WTC11 (cell line): ENCODE measurements around the gene SEC24B. TPM values are rescaled to one million over a fixed set of nuclear protein-coding genes. Genes with fewer than 3 reads are reported as not detected.

Source experiments
- ATAC-seq: fragments of 200-7000 bp; cut with Tn5 transposase; 2 replicates; pipeline ENCODE4 v1.10.0; 2021; ENCODE audit warnings: mild to moderate bottlenecking, moderate library complexity
- CTCF ChIA-PET: fragments of 300-600 bp; sonication (Branson Sonifier 250); formaldehyde crosslinking; loops from one replicate; lab custom pipeline; 2021; ENCODE audit warnings: antibody characterized with exemption; lab: Charles Lee
- POLR2A ChIA-PET: fragments of 350-600 bp; sonication (Branson Sonifier 250); formaldehyde crosslinking; loops from one replicate; lab custom pipeline; 2021; ENCODE audit warnings: antibody characterized with exemption; lab: Charles Lee
- DNase-seq: peaks from one replicate; pipeline ENCODE4 v3.0.0; 2021; ENCODE audit warnings: low spot score
- H3K27ac Mint-ChIP-seq: 2 replicates; pipeline ENCODE4 v1.8.0; 2021; ENCODE audit warnings: mixed read lengths
- H3K27me3 Mint-ChIP-seq: 2 replicates; pipeline ENCODE4 v1.8.0; 2021; ENCODE audit warnings: low read depth, mild to moderate bottlenecking, moderate library complexity, mixed read lengths
- H3K36me3 Mint-ChIP-seq: 2 replicates; pipeline ENCODE4 v1.8.0; 2021; ENCODE audit warnings: mixed read lengths
- H3K4me1 Mint-ChIP-seq: 2 replicates; pipeline ENCODE4 v1.8.0; 2022; ENCODE audit warnings: mixed read lengths
- H3K4me3 Mint-ChIP-seq: 2 replicates; pipeline ENCODE4 v1.8.0; 2021; ENCODE audit warnings: mild to moderate bottlenecking, moderate library complexity, mixed read lengths
- H3K9me3 Mint-ChIP-seq: 2 replicates; pipeline ENCODE4 v1.8.0; 2021; ENCODE audit warnings: mixed read lengths
- ATF6 ChIP-seq: sonication (generic); formaldehyde crosslinking; IDR thresholded peaks from 2 replicates; pipeline ENCODE4 v1.8.1; 2023; ENCODE audit warnings: mild to moderate bottlenecking, missing genetic modification reagents
- CBFB ChIP-seq: sonication (generic); formaldehyde crosslinking; IDR thresholded peaks from 2 replicates; pipeline ENCODE4 v1.8.1; 2022; ENCODE audit warnings: mild to moderate bottlenecking, low read depth, missing genetic modification reagents
- EMX1 ChIP-seq: fragments of 250-450 bp; sonication (Bioruptor Pico); IDR thresholded peaks from 2 replicates; pipeline ENCODE4 v1.8.0; 2021; ENCODE audit warnings: mild to moderate bottlenecking
- ESRRA ChIP-seq: sonication (generic); formaldehyde crosslinking; IDR thresholded peaks from 2 replicates; pipeline ENCODE4 v1.8.1; 2022; ENCODE audit warnings: mild to moderate bottlenecking, missing genetic modification reagents, borderline replicate concordance
- FOXK1 ChIP-seq: sonication (generic); formaldehyde crosslinking; IDR thresholded peaks from 2 replicates; pipeline ENCODE4 v1.8.0; 2022; ENCODE audit warnings: mild to moderate bottlenecking, moderate library complexity, missing genetic modification reagents
- FOXP1 ChIP-seq: sonication (generic); formaldehyde crosslinking; IDR thresholded peaks from 2 replicates; pipeline ENCODE4 v1.8.0; 2022; ENCODE audit warnings: missing genetic modification reagents, mild to moderate bottlenecking, moderate library complexity, borderline replicate concordance
- GABPB1 ChIP-seq: sonication (generic); formaldehyde crosslinking; IDR thresholded peaks from 2 replicates; pipeline ENCODE4 v1.8.1; 2023; ENCODE audit warnings: mild to moderate bottlenecking, missing genetic modification reagents
- HMGA2 ChIP-seq: fragments of 250-450 bp; sonication (Bioruptor Pico); IDR thresholded peaks from 2 replicates; pipeline ENCODE4 v1.4.0; 2021; ENCODE audit warnings: mild to moderate bottlenecking, moderate library complexity
- MLX ChIP-seq: sonication (generic); formaldehyde crosslinking; IDR thresholded peaks from 2 replicates; pipeline ENCODE4 v1.8.1; 2023; ENCODE audit warnings: mild to moderate bottlenecking, missing genetic modification reagents, moderate library complexity
- MYBL2 ChIP-seq: sonication (generic); formaldehyde crosslinking; IDR thresholded peaks from 2 replicates; pipeline ENCODE4 v1.8.1; 2023; ENCODE audit warnings: mild to moderate bottlenecking, moderate library complexity, missing genetic modification reagents
- PREB ChIP-seq: sonication (generic); formaldehyde crosslinking; IDR thresholded peaks from 2 replicates; pipeline ENCODE4 v1.8.1; 2022; ENCODE audit warnings: mild to moderate bottlenecking, missing genetic modification reagents, moderate library complexity, borderline replicate concordance
- PRRX2 ChIP-seq: fragments of 250-450 bp; sonication (Bioruptor Pico); IDR thresholded peaks from 2 replicates; pipeline ENCODE4 v1.8.0; 2021; ENCODE audit warnings: mild to moderate bottlenecking
- SMAD4 ChIP-seq: sonication (generic); formaldehyde crosslinking; IDR thresholded peaks from 2 replicates; pipeline ENCODE4 v1.8.0; 2022; ENCODE audit warnings: mild to moderate bottlenecking, missing genetic modification reagents
- TCF7 ChIP-seq: sonication (generic); formaldehyde crosslinking; IDR thresholded peaks from 2 replicates; pipeline ENCODE4 v1.8.0; 2022; ENCODE audit warnings: mild to moderate bottlenecking, low read depth, missing genetic modification reagents, moderate library complexity
- ZNF121 ChIP-seq: sonication (generic); formaldehyde crosslinking; IDR thresholded peaks from 2 replicates; pipeline ENCODE4 v1.8.0; 2023; ENCODE audit warnings: missing genetic modification reagents
- ZNF396 ChIP-seq: fragments of 250-450 bp; sonication (Bioruptor Pico); IDR thresholded peaks from 2 replicates; pipeline ENCODE4 v1.8.0; 2021; ENCODE audit warnings: mild to moderate bottlenecking, moderate library complexity, borderline replicate concordance
- total RNA-seq: library from RNA; stranded (reverse); gene quantifications from 3 replicates; pipeline ENCODE4 v1.2.3, GENCODE V29; 2021
- TF ChIP-seq, protein P1 (sequence below): sonication (generic); formaldehyde crosslinking; conservative IDR thresholded peaks from 2 replicates; pipeline ENCODE4 v1.8.1; 2023; ENCODE audit warnings: mild to moderate bottlenecking, low read depth, missing genetic modification reagents, moderate library complexity
- TF ChIP-seq, protein P2 (sequence below): sonication (generic); formaldehyde crosslinking; IDR thresholded peaks from 2 replicates; pipeline ENCODE4 v1.8.0; 2022; ENCODE audit warnings: mild to moderate bottlenecking, missing genetic modification reagents
- TF ChIP-seq, protein P3 (sequence below): sonication (generic); formaldehyde crosslinking; IDR thresholded peaks from 2 replicates; pipeline ENCODE4 v1.8.1; 2023; ENCODE audit warnings: mild to moderate bottlenecking, moderate library complexity, missing genetic modification reagents
- TF ChIP-seq, protein P4 (sequence below): sonication (generic); formaldehyde crosslinking; IDR thresholded peaks from 2 replicates; pipeline ENCODE4 v1.8.1; 2022; ENCODE audit warnings: low read depth, missing genetic modification reagents, borderline replicate concordance

Gene SEC24B
- total RNA-seq, 1 experiment from 2014 or later, result 24.0 TPM

DNA sequence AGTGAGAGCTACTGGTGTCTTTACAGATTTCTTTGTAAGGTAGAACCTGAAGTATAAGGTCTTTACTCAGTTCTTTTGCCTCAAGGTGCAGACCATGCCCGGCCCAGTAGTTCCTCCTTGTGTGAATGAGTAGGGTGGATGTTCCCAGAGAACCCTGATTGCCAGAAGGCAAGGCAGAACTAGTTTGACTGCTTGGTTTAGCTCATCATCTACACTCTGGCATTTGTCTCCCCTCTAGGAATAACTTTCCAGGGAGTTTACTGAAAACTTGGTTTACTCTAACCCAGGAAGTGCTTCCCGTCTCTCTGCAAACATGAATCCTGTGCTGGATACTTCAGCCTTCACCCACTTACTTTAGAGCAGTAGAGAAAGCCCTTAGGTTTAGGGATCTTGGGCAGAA, 155.5 kb downstream of the SEC24B start (continued):
- TF ChIP-seq, protein P1, sequence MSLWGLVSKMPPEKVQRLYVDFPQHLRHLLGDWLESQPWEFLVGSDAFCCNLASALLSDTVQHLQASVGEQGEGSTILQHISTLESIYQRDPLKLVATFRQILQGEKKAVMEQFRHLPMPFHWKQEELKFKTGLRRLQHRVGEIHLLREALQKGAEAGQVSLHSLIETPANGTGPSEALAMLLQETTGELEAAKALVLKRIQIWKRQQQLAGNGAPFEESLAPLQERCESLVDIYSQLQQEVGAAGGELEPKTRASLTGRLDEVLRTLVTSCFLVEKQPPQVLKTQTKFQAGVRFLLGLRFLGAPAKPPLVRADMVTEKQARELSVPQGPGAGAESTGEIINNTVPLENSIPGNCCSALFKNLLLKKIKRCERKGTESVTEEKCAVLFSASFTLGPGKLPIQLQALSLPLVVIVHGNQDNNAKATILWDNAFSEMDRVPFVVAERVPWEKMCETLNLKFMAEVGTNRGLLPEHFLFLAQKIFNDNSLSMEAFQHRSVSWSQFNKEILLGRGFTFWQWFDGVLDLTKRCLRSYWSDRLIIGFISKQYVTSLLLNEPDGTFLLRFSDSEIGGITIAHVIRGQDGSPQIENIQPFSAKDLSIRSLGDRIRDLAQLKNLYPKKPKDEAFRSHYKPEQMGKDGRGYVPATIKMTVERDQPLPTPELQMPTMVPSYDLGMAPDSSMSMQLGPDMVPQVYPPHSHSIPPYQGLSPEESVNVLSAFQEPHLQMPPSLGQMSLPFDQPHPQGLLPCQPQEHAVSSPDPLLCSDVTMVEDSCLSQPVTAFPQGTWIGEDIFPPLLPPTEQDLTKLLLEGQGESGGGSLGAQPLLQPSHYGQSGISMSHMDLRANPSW, result no peak
- no peak for TF ChIP-seq PRRX2 (CRISPR knock-in tag)
- TF ChIP-seq MLX (CRISPR knock-in tag), result no peak
- no peak for TF ChIP-seq ATF6 (CRISPR knock-in tag)
- no peak for TF ChIP-seq HMGA2 (CRISPR knock-in tag)

GRCh38 chr4:109589605-109590004, 156.0 kb downstream of the SEC24B start:
- no peak overlapping the region for H3K4me3 Mint-ChIP-seq
- peaks cover 19% of the 10 kb centered on the region for H3K9me3 Mint-ChIP-seq
- H3K36me3 Mint-ChIP-seq, result peaks cover 16% of the 10 kb centered on the region
- H3K27me3 Mint-ChIP-seq, result no peaks in the 10 kb centered on the region
- H3K27ac Mint-ChIP-seq, result peak overlapping the region; percentile 59; the same call in 1 of the 2 replicates
- DNase-seq, result no peak
- TF ChIP-seq ZNF396 (CRISPR knock-in tag) (no peak), EMX1 (no peak), GABPB1 (CRISPR knock-in tag) (no peak), PREB (CRISPR knock-in tag) (no peak), SMAD4 (CRISPR knock-in tag) (no peak), MYBL2 (CRISPR knock-in tag) (no peak), CBFB (no peak), ESRRA (CRISPR knock-in tag) (no peak), TCF7 (no peak), FOXP1 (no peak), FOXK1 (CRISPR knock-in tag) (no peak), ZNF121 (no peak)
- TF ChIP-seq, protein P2, sequence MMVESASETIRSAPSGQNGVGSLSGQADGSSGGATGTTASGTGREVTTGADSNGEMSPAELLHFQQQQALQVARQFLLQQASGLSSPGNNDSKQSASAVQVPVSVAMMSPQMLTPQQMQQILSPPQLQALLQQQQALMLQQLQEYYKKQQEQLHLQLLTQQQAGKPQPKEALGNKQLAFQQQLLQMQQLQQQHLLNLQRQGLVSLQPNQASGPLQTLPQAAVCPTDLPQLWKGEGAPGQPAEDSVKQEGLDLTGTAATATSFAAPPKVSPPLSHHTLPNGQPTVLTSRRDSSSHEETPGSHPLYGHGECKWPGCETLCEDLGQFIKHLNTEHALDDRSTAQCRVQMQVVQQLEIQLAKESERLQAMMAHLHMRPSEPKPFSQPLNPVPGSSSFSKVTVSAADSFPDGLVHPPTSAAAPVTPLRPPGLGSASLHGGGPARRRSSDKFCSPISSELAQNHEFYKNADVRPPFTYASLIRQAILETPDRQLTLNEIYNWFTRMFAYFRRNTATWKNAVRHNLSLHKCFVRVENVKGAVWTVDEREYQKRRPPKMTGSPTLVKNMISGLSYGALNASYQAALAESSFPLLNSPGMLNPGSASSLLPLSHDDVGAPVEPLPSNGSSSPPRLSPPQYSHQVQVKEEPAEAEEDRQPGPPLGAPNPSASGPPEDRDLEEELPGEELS, result no peak
- TF ChIP-seq, protein P3, sequence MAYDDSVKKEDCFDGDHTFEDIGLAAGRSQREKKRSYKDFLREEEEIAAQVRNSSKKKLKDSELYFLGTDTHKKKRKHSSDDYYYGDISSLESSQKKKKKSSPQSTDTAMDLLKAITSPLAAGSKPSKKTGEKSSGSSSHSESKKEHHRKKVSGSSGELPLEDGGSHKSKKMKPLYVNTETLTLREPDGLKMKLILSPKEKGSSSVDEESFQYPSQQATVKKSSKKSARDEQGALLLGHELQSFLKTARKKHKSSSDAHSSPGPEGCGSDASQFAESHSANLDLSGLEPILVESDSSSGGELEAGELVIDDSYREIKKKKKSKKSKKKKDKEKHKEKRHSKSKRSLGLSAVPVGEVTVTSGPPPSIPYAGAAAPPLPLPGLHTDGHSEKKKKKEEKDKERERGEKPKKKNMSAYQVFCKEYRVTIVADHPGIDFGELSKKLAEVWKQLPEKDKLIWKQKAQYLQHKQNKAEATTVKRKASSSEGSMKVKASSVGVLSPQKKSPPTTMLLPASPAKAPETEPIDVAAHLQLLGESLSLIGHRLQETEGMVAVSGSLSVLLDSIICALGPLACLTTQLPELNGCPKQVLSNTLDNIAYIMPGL (CRISPR knock-in tag), result no peak
- TF ChIP-seq, protein P4, sequence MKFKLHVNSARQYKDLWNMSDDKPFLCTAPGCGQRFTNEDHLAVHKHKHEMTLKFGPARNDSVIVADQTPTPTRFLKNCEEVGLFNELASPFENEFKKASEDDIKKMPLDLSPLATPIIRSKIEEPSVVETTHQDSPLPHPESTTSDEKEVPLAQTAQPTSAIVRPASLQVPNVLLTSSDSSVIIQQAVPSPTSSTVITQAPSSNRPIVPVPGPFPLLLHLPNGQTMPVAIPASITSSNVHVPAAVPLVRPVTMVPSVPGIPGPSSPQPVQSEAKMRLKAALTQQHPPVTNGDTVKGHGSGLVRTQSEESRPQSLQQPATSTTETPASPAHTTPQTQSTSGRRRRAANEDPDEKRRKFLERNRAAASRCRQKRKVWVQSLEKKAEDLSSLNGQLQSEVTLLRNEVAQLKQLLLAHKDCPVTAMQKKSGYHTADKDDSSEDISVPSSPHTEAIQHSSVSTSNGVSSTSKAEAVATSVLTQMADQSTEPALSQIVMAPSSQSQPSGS (CRISPR knock-in tag), result no peak
- peak; percentile 38; the same call in 1 of the 2 replicates for ATAC-seq
- ChIA-PET POLR2A (no interaction called here), CTCF (no interaction called here)
- H3K4me1 Mint-ChIP-seq, result peaks cover 20% of the 10 kb centered on the region
